ENCODE results near the gene DSPP.

Gene DSPP

DNA sequence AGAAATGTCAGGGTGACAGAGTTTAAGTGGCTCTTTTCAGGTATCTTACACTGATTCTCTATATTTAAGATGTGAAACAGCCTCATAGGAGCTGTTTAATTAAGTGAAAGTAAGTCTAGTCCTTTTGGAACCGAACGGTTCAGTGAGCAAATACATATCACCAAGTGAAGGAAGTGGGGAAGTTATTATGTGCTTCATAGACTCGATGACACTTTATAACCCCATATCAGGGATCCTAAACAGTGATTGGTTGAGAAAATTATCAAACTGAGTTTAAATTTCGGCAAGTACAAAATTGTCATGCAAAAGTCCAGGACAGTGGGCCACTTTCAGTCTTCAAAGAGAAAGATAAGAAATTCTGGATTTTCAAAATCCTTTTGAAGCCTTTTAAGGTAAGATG lies at the start of gene DSPP:
Gene DSPP, plus strand, starts transcription at position 301 of the 400 bp plus-strand sequence. CDS start 2,380 bp downstream, outside the sequence.
- TF ChIP-seq, protein P1, sequence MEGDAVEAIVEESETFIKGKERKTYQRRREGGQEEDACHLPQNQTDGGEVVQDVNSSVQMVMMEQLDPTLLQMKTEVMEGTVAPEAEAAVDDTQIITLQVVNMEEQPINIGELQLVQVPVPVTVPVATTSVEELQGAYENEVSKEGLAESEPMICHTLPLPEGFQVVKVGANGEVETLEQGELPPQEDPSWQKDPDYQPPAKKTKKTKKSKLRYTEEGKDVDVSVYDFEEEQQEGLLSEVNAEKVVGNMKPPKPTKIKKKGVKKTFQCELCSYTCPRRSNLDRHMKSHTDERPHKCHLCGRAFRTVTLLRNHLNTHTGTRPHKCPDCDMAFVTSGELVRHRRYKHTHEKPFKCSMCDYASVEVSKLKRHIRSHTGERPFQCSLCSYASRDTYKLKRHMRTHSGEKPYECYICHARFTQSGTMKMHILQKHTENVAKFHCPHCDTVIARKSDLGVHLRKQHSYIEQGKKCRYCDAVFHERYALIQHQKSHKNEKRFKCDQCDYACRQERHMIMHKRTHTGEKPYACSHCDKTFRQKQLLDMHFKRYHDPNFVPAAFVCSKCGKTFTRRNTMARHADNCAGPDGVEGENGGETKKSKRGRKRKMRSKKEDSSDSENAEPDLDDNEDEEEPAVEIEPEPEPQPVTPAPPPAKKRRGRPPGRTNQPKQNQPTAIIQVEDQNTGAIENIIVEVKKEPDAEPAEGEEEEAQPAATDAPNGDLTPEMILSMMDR (IDR thresholded peaks at IDR 0.05; ENCODE audit: low read depth, low read length) = no peak
- DNase-seq (ENCODE audit: low read depth in 2 of 2) = no peak
- H3K4me3 ChIP-seq (replicated peaks in 1 of 2; ENCODE audit: low read depth in 2 of 2, low read length in 2 of 2) = no peak within 1 kb of the TSS

DNA sequence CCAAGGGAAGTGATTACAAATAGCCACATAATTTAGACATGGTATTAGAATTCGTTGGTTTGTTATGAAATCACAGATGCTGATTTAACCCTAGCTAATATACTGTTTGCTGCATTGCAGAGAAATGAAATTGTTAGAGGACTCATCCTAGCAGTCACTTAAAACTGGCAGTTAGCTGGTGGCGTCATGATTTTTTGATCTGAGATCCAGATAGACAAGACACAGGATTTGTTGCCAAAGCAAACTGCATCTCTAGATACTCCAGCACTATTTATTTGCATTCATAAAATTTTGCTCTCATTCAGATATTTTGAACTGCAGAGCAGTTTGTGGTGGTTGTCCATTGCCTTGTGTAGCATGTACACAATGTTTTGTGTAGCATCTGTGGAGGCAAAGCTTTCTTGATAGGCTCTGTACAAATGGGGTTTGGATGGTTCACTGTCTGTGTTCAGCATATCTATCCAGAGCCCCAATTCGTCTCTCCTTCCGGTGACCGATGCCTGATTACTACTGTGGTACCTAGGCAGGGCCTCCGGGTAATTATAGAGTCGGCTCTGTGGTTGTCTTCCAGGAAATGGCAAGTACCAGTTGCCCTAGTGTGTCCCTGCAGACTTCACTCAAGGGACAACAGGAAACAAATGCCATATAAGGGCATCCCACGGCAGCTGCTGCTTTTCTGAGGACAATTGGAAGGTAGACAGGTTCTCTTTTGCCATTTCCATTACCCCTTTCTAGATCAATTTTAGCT lies 49.1 kb upstream of the DSPP start:
- H3K4me3 ChIP-seq (replicated peaks in 1 of 2; ENCODE audit: low read depth in 2 of 2, low read length in 2 of 2) = no peak overlapping the region
- no peak for DNase-seq (ENCODE audit: low read depth in 2 of 2)

DNA sequence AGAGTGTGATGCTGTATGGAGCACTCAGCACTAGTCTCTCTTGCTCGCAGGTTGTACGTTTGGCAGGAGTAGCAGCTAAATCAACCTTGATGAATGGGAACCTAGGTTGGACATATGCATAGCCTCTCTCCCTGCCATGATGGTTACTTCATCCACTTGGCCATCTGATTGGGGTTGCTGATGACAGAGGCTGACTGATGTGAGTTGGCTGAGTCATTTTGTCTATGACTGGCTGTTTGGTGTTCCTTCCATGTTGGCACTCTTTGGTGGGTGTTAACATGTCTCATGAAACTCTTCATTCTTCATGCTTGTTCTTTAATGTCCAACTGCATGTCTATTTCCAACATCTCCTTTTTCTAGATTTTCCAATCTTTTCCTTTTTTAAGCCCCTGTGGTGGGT lies 47.5 kb upstream of the DSPP start:
- DNase-seq (ENCODE audit: low read depth in 2 of 2) = no peak
- TF ChIP-seq, protein P1 (IDR thresholded peaks at IDR 0.05; ENCODE audit: low read depth, low read length) = no peak
- no peak overlapping the region for H3K4me3 ChIP-seq (replicated peaks in 1 of 2; ENCODE audit: low read depth in 2 of 2, low read length in 2 of 2)

More for the DNA sequence above, 49.1 kb upstream of the DSPP start:
- TF ChIP-seq, protein P1 (IDR thresholded peaks at IDR 0.05; ENCODE audit: low read depth, low read length) = no peak

DNA sequence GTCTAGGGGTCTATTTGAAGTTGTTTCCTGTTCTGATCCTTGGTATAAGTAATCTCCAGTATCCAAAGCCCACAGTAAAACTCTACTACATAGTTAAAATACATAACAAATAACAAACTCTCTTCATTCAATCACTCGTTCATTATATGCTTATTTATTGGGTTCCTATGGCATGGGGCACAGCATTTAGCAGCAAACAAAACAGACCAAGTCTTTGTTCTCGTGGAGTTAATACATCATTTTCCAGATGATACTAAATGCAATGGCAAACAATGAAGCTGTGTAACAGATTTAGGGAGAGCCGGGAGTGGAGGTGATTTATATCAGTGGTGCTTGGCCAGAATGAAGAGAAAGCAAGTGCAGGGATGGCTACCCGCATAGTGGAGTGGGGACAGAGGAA lies 42.6 kb upstream of the DSPP start:
- TF ChIP-seq, protein P1 (IDR thresholded peaks at IDR 0.05; ENCODE audit: low read depth, low read length) = no peak
- DNase-seq (ENCODE audit: low read depth in 2 of 2) = no peak
- no peak overlapping the region for H3K4me3 ChIP-seq (replicated peaks in 1 of 2; ENCODE audit: low read depth in 2 of 2, low read length in 2 of 2)

DNA sequence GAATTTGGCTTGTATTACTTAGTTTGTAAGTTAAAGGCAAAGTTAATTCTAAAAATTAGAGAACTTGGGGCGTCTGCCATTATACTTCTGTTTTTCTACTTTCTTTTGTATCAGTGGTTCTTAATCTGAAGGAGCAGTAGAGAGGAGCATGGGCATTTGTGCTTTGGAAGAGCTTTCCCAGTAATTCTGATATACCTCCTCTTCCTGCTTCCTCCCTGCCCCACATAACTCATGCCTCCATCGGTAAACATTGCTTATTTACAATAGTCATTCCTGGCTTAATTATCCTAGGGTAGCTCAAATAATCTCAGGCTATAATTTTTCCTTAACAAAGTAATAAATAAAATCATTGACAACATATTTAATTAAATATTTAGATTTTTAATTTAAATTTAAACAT lies 42.1 kb upstream of the DSPP start:
- TF ChIP-seq, protein P1 (IDR thresholded peaks at IDR 0.05; ENCODE audit: low read depth, low read length) = no peak
- H3K4me3 ChIP-seq (replicated peaks in 1 of 2; ENCODE audit: low read depth in 2 of 2, low read length in 2 of 2) = no peak overlapping the region
- DNase-seq (ENCODE audit: low read depth in 2 of 2) = no peak

DNA sequence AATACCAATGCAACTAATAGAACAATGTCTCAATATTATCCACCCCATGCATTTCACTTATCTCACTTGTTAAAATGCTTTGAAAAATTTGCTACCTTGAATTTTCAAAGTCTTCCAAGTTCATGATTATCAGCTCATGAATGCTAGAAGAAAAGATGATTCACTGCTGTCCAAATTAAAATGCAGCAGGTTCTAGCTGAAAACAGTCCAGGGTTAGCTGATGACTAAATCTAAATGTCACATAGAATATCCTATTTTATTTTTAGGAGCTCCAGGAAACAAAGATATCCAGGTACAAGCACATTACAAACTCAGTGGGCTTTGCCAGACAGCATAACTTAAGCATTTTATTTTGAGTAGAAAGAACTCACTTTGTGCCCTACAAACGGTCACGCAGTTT lies 41.1 kb upstream of the DSPP start:
- DNase-seq (ENCODE audit: low read depth in 2 of 2) = no peak
- TF ChIP-seq, protein P1 (IDR thresholded peaks at IDR 0.05; ENCODE audit: low read depth, low read length) = no peak
- H3K4me3 ChIP-seq (replicated peaks in 1 of 2; ENCODE audit: low read depth in 2 of 2, low read length in 2 of 2) = no peak overlapping the region
